HG03460 (cell line): Measurements from ENCODE around the gene MORC3.
"Not testable (repeated sequence)": the region's sequence is repeated elsewhere in the genome, so short reads cannot be mapped to it uniquely, and the experiment has no call there.

ENCODE experiments used
- ATAC-seq: cut with Tn5 transposase; IDR thresholded peaks from one replicate; pipeline ENCODE4 v1.9.1; 2021; ENCODE audit not compliant: unreplicated experiment

MORC3 gene

GRCh38 chr21:36385233-36386030 lies 65.4 kb downstream of the MORC3 start, which contains the start of gene CHAF1B:
CHAF1B (plus strand) TSS chr21:36385392; CDS start chr21:36386137, 745 bp downstream.
- ATAC-seq = peak; percentile 82

GRCh38 chr21:36386031-36386642 lies 66.1 kb downstream of the MORC3 start:
- ATAC-seq = no peak

- ATAC-seq = no peak
These were observed 68.1 kb downstream of the MORC3 start for GRCh38 chr21:36388096-36388495.

- no peak for ATAC-seq
These were observed 68.8 kb downstream of the MORC3 start for GRCh38 chr21:36388835-36389234.

- ATAC-seq = not testable (repeated sequence)
These were observed 71.7 kb downstream of the MORC3 start for GRCh38 chr21:36391649-36392048.

- ATAC-seq = no peak
These were observed 75.5 kb downstream of the MORC3 start for GRCh38 chr21:36395353-36396111.

- no peak for ATAC-seq
These were observed 76.3 kb downstream of the MORC3 start for GRCh38 chr21:36396325-36396724.

GRCh38 chr21:36396971-36397370 lies 77.0 kb downstream of the MORC3 start:
- ATAC-seq = no peak

GRCh38 chr21:36397606-36398005 lies 77.6 kb downstream of the MORC3 start:
- no peak for ATAC-seq

- not testable (repeated sequence) for ATAC-seq
These were observed 79.7 kb downstream of the MORC3 start for GRCh38 chr21:36399736-36400135.

- ATAC-seq = no peak
These were observed 80.7 kb downstream of the MORC3 start for GRCh38 chr21:36400719-36401118.

GRCh38 chr21:36402339-36402738 lies 82.3 kb downstream of the MORC3 start:
- no peak for ATAC-seq

GRCh38 chr21:36403713-36404112 lies 83.7 kb downstream of the MORC3 start:
- no peak for ATAC-seq

- no peak for ATAC-seq
These were observed 88.6 kb downstream of the MORC3 start for GRCh38 chr21:36408568-36408967.

- ATAC-seq = no peak
These were observed 91.3 kb downstream of the MORC3 start for GRCh38 chr21:36411301-36411700.

- no peak for ATAC-seq
These were observed 92.9 kb downstream of the MORC3 start for GRCh38 chr21:36412916-36413315.

GRCh38 chr21:36415375-36415774 lies 95.4 kb downstream of the MORC3 start:
- no peak for ATAC-seq

- ATAC-seq = no peak
These were observed 99.2 kb downstream of the MORC3 start for GRCh38 chr21:36419241-36419640.

GRCh38 chr21:36419996-36420395 lies 100.0 kb downstream of the MORC3 start:
- no peak for ATAC-seq

GRCh38 chr21:36420571-36421339 lies 100.8 kb downstream of the MORC3 start:
- no peak for ATAC-seq
